ENCODE measurements around the gene SLC26A9.

DNA sequence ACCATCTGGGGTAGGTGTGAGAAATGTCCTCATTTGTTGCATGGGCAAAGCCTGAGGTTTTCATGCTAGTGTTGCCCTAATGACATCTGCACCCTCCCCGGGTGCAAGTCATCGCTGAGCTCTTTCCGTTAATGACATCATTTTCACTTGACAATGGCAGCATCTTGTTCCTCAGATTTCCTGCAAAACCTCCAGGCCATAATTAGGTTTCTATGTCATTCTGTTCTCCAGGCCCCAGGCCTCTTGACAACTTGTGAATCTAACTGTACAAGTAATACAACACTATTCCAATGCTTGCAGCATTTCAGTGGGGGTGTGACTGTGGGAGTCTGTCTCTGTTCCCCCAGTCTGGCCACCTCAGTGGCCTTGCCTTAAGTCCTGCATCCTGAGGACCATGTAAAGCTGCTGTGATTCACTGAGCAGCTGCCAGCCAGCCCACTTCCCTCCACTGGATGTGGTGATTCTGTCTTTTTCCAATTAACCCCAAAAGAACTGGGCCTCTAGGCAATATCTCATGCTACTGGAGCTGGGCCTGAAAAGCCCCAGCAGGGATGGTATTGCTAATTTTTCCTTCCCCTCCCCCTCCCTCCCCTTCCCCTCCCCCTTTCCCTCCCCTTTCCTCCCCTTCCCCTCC, 37.1 kb upstream of the SLC26A9 start:
- TF ChIP-seq POLR2A (IDR thresholded peaks at IDR 0.05; ENCODE audit: low read depth, low read length) (no peak), POLR2AphosphoS5 (IDR thresholded peaks at IDR 0.05; ENCODE audit: low read depth, low read length) (no peak), TAF1 (IDR thresholded peaks at IDR 0.05; ENCODE audit: borderline replicate concordance, low read depth, low read length) (no peak)
